SK-N-SH (cell line): ENCODE measurements around the gene COL10A1. TPM values are rescaled to one million over a fixed set of nuclear protein-coding genes. Genes with fewer than 3 reads are reported as not detected.

Experiments
- CTCF ChIA-PET: fragments of 300-600, 350-600 bp; formaldehyde crosslinking; extraction: SDS; loops from one replicate; lab custom pipeline; 2021; lab: Yijun Ruan, JAX
- POLR2A ChIA-PET: fragments of 350-600 bp; sonication (Branson Sonifier 250); formaldehyde crosslinking; extraction: SDS; loops from one replicate; lab custom pipeline; 2020; ENCODE audit warnings: antibody characterized with exemption, inconsistent platforms; lab: Yijun Ruan, JAX
- DNase-seq: peaks from one replicate; pipeline ENCODE4 v3.0.0; 2012
- H2AFZ ChIP-seq: fragments of 200-600 bp; sonication (generic); 2 replicates; pipeline ENCODE4 v1.8.1; 2016; ENCODE audit warnings: antibody characterized with exemption, mild to moderate bottlenecking, low read depth
- H3F3A ChIP-seq: fragments of 200-600 bp; sonication (generic); replicated peaks from 2 replicates; pipeline ENCODE3; 2016; ENCODE audit warnings: antibody characterized with exemption, mild to moderate bottlenecking; ENCODE audit not compliant: insufficient read depth
- H3K27ac ChIP-seq, 2 experiments: fragments of 200-500 bp in 1 of 2; fragments of 200-600 bp in 1 of 2; sonication (Bioruptor generic) in 1 of 2; sonication (generic), shearing (Covaris generic) in 1 of 2; 2 replicates each; pipeline versions ENCODE4 v1.5.1 to v1.6.1; 2014 to 2016; ENCODE audit warnings: low read depth in 2 of 2, inconsistent platforms in 1 of 2, low read length in 1 of 2, mild to moderate bottlenecking in 1 of 2, mixed read lengths in 1 of 2
- H3K27me3 ChIP-seq: fragments of 200-600 bp; sonication (generic), shearing (Covaris generic); 2 replicates; pipeline ENCODE4 v1.6.1; 2016; ENCODE audit warnings: mixed run types; ENCODE audit not compliant: insufficient read depth
- H3K36me3 ChIP-seq, 2 experiments: fragments of 200-500 bp in 1 of 2; fragments of 200-600 bp in 1 of 2; sonication (Bioruptor generic) in 1 of 2; sonication (generic) in 1 of 2; replicated peaks in 1 of 2; 2 replicates each; pipeline versions ENCODE3 to v1.5.1; 2014 to 2016; ENCODE audit warnings: low read length in 1 of 2, mild to moderate bottlenecking in 1 of 2; ENCODE audit not compliant: insufficient read depth in 2 of 2, control insufficient read depth in 1 of 2
- H3K4me1 ChIP-seq, 2 experiments: fragments of 200-500 bp in 1 of 2; fragments of 200-600 bp in 1 of 2; sonication (Bioruptor generic) in 1 of 2; sonication (generic), shearing (Covaris generic) in 1 of 2; 2 replicates each; pipeline versions ENCODE4 v1.5.1 to v1.6.1; 2014 to 2016; ENCODE audit warnings: low read depth in 1 of 2, low read length in 1 of 2, mixed run types in 1 of 2; ENCODE audit not compliant: insufficient read depth in 2 of 2, control insufficient read depth in 1 of 2
- H3K4me2 ChIP-seq: fragments of 200-600 bp; sonication (generic), shearing (Covaris generic); 2 replicates; pipeline ENCODE4 v1.6.1; 2017; ENCODE audit warnings: mixed run types
- H3K4me3 ChIP-seq, 2 experiments: fragments of 200-500 bp in 1 of 2; fragments of 200-600 bp in 1 of 2; sonication (Bioruptor generic) in 1 of 2; sonication (generic), shearing (Covaris generic) in 1 of 2; 2 replicates each; pipeline versions ENCODE4 v1.5.1 to v1.8.1; 2014 to 2016; ENCODE audit warnings: low read depth in 2 of 2, inconsistent platforms in 1 of 2, low read length in 1 of 2, mild to moderate bottlenecking in 1 of 2, mixed read lengths in 1 of 2, moderate library complexity in 1 of 2
- H3K79me2 ChIP-seq: fragments of 200-600 bp; sonication (generic); 2 replicates; pipeline ENCODE4 v1.8.1; 2017; ENCODE audit warnings: mild to moderate bottlenecking; ENCODE audit not compliant: insufficient read depth
- H3K9ac ChIP-seq: fragments of 200-600 bp; sonication (generic); 2 replicates; pipeline ENCODE4 v1.6.1; 2017; ENCODE audit warnings: mixed run types
- H3K9me2 ChIP-seq: fragments of 200-600 bp; sonication (generic); 2 replicates; pipeline ENCODE4 v1.6.1; 2017; ENCODE audit warnings: mixed run types
- H3K9me3 ChIP-seq: fragments of 200-600 bp; sonication (generic); 2 replicates; pipeline ENCODE4 v1.6.1; 2017; ENCODE audit warnings: mixed run types, mild to moderate bottlenecking, moderate library complexity
- H4K20me1 ChIP-seq: fragments of 200-600 bp; sonication (generic); 2 replicates; pipeline ENCODE4 v1.6.1; 2017; ENCODE audit warnings: mild to moderate bottlenecking, mixed run types; ENCODE audit not compliant: insufficient read depth
- CHD2 ChIP-seq: fragments of 150-350 bp; IDR thresholded peaks from 2 replicates; pipeline ENCODE4 v1.6.1; 2018; ENCODE audit warnings: low read length; ENCODE audit not compliant: partially characterized antibody
- ELF1 ChIP-seq: IDR thresholded peaks from 2 replicates; pipeline ENCODE4 v1.4.0; 2012
- EP300 ChIP-seq, 2 experiments: IDR thresholded peaks; 2 replicates each; pipeline versions ENCODE4 v1.4.0 to v1.6.1; 2012; ENCODE audit warnings: borderline replicate concordance in 1 of 2, low read depth in 1 of 2, low read length in 1 of 2
- FOXM1 ChIP-seq: IDR thresholded peaks from 2 replicates; pipeline ENCODE4 v1.4.0; 2012; ENCODE audit warnings: low read depth, mild to moderate bottlenecking
- JUND ChIP-seq: IDR thresholded peaks from 2 replicates; pipeline ENCODE4 v1.4.0; 2012
- MXI1 ChIP-seq: IDR thresholded peaks from 2 replicates; pipeline ENCODE4 v1.6.1; 2012; ENCODE audit warnings: mild to moderate bottlenecking, low read depth, low read length, improper control_type of control experiment
- NRF1 ChIP-seq: IDR thresholded peaks from 2 replicates; pipeline ENCODE4 v1.6.1; 2012; ENCODE audit warnings: low read depth, mild to moderate bottlenecking, low read length
- POLR2AphosphoS5 ChIP-seq: IDR thresholded peaks from 2 replicates; pipeline ENCODE4 v1.6.1; 2012; ENCODE audit warnings: low read depth, low read length
- RCOR1 ChIP-seq: fragments of 150-350 bp; IDR thresholded peaks from 2 replicates; pipeline ENCODE4 v1.6.1; 2017; ENCODE audit warnings: antibody characterized with exemption, low read length
- RFX5 ChIP-seq: IDR thresholded peaks from 2 replicates; pipeline ENCODE4 v1.6.1; 2012; ENCODE audit warnings: mild to moderate bottlenecking, improper control_type of control experiment, low read length
- RXRA ChIP-seq: IDR thresholded peaks from 2 replicates; pipeline ENCODE4 v1.4.0; 2012; ENCODE audit warnings: low read depth, mild to moderate bottlenecking, borderline replicate concordance
- SMC3 ChIP-seq: IDR thresholded peaks from 2 replicates; pipeline ENCODE4 v1.6.1; 2012; ENCODE audit warnings: low read depth, low read length, improper control_type of control experiment
- TAF1 ChIP-seq: IDR thresholded peaks from 2 replicates; pipeline ENCODE4 v1.6.1; 2012; ENCODE audit warnings: low read depth, mild to moderate bottlenecking, low read length, moderate library complexity, borderline replicate concordance
- TCF12 ChIP-seq: IDR thresholded peaks from 2 replicates; pipeline ENCODE4 v1.4.0; 2012
- TEAD4 ChIP-seq: IDR thresholded peaks from 2 replicates; pipeline ENCODE4 v1.4.0; 2012; ENCODE audit warnings: mild to moderate bottlenecking, borderline replicate concordance; ENCODE audit not compliant: insufficient read depth
- USF2 ChIP-seq: fragments of 150-350 bp; IDR thresholded peaks from 2 replicates; pipeline ENCODE4 v1.6.1; 2017; ENCODE audit warnings: antibody characterized with exemption, low read length, low read depth, borderline replicate concordance
- YY1 ChIP-seq: IDR thresholded peaks from 2 replicates; pipeline ENCODE4 v1.4.0; 2012; ENCODE audit warnings: low read depth, mild to moderate bottlenecking
- ZBTB33 ChIP-seq: IDR thresholded peaks from 2 replicates; pipeline ENCODE4 v1.4.0; 2012; ENCODE audit warnings: low read depth, borderline replicate concordance
- polyA plus RNA-seq, 3 experiments: library from polyadenylated mRNA; depleted of rRNA; stranded (reverse); fragments of >200 nt; gene quantifications; 2 replicates each; pipeline ENCODE4 v1.2.3, GENCODE V29; 2012
- TF ChIP-seq, protein P1 (sequence below): fragments of 150-350 bp; IDR thresholded peaks from 2 replicates; pipeline ENCODE4 v1.6.1; 2016; ENCODE audit warnings: mild to moderate bottlenecking, low read depth, low read length

The COL10A1 gene
- polyA plus RNA-seq, 1 of the 3 experiments (the other 2 are of a cell fraction) = 5.1 TPM

DNA sequence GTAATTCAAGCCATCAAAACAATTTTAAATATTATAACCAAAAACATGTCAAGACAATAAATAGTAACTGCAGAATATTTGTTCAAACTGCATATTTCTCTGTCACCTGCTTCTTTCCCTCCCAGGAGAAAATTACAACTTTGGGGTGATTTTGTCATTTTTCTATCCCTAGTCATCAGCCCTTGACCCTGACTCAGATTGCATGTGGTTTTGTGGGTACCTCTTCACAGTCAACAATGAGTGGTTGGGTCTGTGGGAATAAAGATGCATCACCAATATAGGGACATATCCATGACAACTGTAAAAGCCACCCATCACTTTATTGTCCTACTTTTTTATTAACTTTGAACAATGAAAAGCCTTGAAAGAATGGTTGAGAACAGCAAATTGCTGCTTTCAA is 7.3 kb downstream of the COL10A1 start:
- Histone ChIP-seq H3K9me2 (no peaks in the 10 kb centered on the region), H3K27ac (peak overlapping the region in 1 of 2 experiments; percentile 50; a peak in 1 of 4 replicates), H3K79me2 (no peaks in the 10 kb centered on the region), H3K9me3 (no peaks in the 10 kb centered on the region), H3K36me3 (peaks cover 19 to 32% of the 10 kb centered on the region in 2 experiments), H2AFZ (no peak overlapping the region), H3K4me3 (no peak overlapping the region), H3K4me2 (no peak overlapping the region), H3F3A (peaks cover 5% of the 10 kb centered on the region), H4K20me1 (no peaks in the 10 kb centered on the region), H3K27me3 (no peaks in the 10 kb centered on the region), H3K9ac (no peak overlapping the region), H3K4me1 (no peaks in the 10 kb centered on the region; a peak in 1 of 4 replicates)
- ChIA-PET POLR2A (no interaction called here), CTCF (interaction anchor here (0.8 to 1.0 kb wide), 2 partner anchors 17 to 46 kb away, joined by 3 read pairs; no protein-coding TSS in a partner anchor)
- DNase-seq = no peak
- TF ChIP-seq, protein P1, sequence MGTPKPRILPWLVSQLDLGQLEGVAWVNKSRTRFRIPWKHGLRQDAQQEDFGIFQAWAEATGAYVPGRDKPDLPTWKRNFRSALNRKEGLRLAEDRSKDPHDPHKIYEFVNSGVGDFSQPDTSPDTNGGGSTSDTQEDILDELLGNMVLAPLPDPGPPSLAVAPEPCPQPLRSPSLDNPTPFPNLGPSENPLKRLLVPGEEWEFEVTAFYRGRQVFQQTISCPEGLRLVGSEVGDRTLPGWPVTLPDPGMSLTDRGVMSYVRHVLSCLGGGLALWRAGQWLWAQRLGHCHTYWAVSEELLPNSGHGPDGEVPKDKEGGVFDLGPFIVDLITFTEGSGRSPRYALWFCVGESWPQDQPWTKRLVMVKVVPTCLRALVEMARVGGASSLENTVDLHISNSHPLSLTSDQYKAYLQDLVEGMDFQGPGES = no peak
- TF ChIP-seq EP300 (IDR thresholded peaks at IDR 0.05; ENCODE audit: borderline replicate concordance in 1 of 2, low read depth in 1 of 2, low read length in 1 of 2) (no peak), SMC3 (no peak), FOXM1 (no peak), POLR2AphosphoS5 (no peak), YY1 (no peak), TEAD4 (no peak), MXI1 (no peak), CHD2 (no peak), TCF12 (no peak), RCOR1 (no peak), RFX5 (no peak), USF2 (no peak), JUND (no peak), ELF1 (no peak), RXRA (no peak), ZBTB33 (no peak), NRF1 (no peak), TAF1 (no peak)
